Bronchial epithelial cell (primary cell): Measurements from ENCODE around the gene TIGD1. TPM values are rescaled to one million over a fixed set of nuclear protein-coding genes. Genes with fewer than 3 reads are reported as not detected.

Experiments used
- DNase-seq: peaks from one replicate; pipeline ENCODE4 v3.0.0-alpha.2; 2010; ENCODE audit warnings: low read depth
- FAIRE-seq: peaks from 2 replicates; lab custom pipeline; 2011; peaks lifted over from hg19 to GRCh38; lab: Jason Lieb, UNC
- H3K27me3 ChIP-seq: 2 replicates; pipeline ENCODE4 v1.5.1; 2011; ENCODE audit warnings: low read length; ENCODE audit not compliant: control insufficient read depth, insufficient read depth
- H3K36me3 ChIP-seq: 2 replicates; pipeline ENCODE4 v1.5.1; 2011; ENCODE audit warnings: low read length; ENCODE audit not compliant: control insufficient read depth, insufficient read depth
- H3K4me3 ChIP-seq: 2 replicates; pipeline ENCODE4 v1.5.1; 2011; ENCODE audit warnings: mild to moderate bottlenecking, low read depth, low read length, control low read depth
- total RNA-seq: library from RNA; depleted of rRNA; stranded (reverse); fragments of >200 nt; gene quantifications from 2 replicates; pipeline ENCODE4 v1.2.1, GENCODE V29; 2014
- TF ChIP-seq, protein P1 (sequence below): IDR thresholded peaks from 2 replicates; pipeline ENCODE4 v1.5.1; 2011; ENCODE audit warnings: mild to moderate bottlenecking, moderate library complexity, low read length, control low read depth, inconsistent platforms; ENCODE audit not compliant: insufficient read depth, severe bottlenecking

The TIGD1 gene
- total RNA-seq, 1 donor from 2014 or later, result 1.1 TPM

DNA sequence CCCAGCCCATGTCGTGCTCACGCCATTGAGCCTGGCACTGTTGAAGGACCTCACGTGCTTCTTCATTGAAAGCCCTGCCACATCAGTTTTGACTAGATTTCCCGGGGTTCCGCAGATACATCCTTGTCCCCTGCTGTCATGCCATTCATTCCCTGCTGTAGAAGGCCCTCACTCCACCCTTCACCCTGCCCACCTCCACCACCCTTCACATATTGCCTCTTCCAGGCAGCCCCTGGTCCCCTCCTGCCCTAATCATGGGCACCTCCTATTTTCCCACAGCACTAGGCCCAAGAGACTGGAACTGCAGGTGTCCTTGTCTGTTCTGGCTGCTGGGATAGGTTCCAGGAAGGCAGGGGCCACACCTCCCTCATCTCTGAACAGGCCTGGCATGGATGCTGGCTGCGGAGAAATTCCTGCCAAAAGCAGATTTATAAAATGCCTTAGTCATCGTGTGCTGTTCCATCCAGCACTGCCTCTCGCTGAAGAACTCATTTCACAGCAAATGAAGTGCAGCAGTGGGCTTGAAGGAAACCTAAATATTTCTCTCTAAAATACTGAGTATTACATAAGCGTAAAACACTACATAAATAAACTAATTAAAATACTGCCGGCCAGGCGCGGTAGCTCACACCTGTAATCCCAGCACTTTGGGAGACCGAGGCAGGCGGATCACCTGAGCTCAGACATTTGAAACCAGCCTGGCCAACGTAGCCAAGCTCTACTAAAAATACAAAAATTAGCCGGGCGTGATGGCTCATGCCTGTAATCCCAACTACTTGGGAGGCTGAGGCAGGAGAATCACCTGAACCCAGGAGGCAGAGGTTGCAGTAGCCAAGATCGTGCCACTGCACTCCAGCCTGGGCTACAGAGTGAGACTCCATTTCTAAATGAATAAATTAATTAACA is 38.6 kb upstream of the TIGD1 start:
- peak; percentile 89 for FAIRE-seq
- peak; percentile 80 for DNase-seq

DNA sequence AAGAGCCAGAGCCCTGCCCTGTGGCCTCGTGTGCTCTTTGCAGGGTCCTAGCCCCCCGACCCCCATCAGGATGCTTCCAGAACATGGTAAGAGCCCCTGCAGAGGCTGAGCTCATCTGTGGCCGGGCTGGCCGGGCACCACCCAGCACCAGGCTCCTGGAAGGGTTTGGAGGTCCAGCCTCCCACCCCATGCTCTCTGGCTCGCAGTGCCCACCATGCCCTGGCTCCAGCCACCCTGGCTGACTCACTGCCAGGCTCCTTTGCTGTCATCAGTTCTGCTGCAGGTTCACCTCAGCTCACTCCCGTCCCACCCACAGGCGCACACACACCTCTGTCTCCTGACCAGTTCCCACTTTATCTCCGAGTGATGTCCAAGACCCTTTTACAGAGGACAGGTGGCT is 37.7 kb upstream of the TIGD1 start:
- DNase-seq (no peak), FAIRE-seq (no peak)
- H3K4me3 ChIP-seq, result no peak overlapping the region
- no peaks in the 10 kb centered on the region for H3K27me3 ChIP-seq
- TF ChIP-seq, protein P1, sequence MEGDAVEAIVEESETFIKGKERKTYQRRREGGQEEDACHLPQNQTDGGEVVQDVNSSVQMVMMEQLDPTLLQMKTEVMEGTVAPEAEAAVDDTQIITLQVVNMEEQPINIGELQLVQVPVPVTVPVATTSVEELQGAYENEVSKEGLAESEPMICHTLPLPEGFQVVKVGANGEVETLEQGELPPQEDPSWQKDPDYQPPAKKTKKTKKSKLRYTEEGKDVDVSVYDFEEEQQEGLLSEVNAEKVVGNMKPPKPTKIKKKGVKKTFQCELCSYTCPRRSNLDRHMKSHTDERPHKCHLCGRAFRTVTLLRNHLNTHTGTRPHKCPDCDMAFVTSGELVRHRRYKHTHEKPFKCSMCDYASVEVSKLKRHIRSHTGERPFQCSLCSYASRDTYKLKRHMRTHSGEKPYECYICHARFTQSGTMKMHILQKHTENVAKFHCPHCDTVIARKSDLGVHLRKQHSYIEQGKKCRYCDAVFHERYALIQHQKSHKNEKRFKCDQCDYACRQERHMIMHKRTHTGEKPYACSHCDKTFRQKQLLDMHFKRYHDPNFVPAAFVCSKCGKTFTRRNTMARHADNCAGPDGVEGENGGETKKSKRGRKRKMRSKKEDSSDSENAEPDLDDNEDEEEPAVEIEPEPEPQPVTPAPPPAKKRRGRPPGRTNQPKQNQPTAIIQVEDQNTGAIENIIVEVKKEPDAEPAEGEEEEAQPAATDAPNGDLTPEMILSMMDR, result no peak
- H3K36me3 ChIP-seq, result no peaks in the 10 kb centered on the region

More for the DNA sequence above, 38.6 kb upstream of the TIGD1 start:
- H3K4me3 ChIP-seq, result no peak overlapping the region
- H3K36me3 ChIP-seq, result no peaks in the 10 kb centered on the region
- TF ChIP-seq, protein P1, result no peak
- no peaks in the 10 kb centered on the region for H3K27me3 ChIP-seq

DNA sequence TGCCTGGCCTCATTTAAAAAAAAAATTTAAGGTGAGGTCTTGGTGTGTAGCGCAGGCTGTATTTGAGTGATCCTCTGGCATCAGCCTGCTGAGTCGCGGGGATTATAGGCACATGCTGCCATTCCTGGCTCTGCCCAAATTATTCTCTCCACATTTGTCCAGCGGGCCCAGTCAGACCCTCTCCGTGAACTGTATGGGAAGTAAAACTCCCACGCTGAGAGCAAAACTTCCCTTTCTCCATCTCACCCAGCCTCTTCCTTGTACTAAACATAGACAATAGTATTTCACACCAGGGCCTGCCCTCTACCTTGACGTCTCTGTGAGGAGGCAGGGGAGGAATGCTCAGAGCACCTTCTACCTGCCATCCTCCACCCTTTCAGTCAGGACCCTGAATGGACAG is 37.2 kb upstream of the TIGD1 start:
- TF ChIP-seq, protein P1, result no peak
- Histone ChIP-seq H3K36me3 (no peaks in the 10 kb centered on the region), H3K27me3 (no peaks in the 10 kb centered on the region), H3K4me3 (no peak overlapping the region)
- FAIRE-seq (no peak), DNase-seq (no peak)

DNA sequence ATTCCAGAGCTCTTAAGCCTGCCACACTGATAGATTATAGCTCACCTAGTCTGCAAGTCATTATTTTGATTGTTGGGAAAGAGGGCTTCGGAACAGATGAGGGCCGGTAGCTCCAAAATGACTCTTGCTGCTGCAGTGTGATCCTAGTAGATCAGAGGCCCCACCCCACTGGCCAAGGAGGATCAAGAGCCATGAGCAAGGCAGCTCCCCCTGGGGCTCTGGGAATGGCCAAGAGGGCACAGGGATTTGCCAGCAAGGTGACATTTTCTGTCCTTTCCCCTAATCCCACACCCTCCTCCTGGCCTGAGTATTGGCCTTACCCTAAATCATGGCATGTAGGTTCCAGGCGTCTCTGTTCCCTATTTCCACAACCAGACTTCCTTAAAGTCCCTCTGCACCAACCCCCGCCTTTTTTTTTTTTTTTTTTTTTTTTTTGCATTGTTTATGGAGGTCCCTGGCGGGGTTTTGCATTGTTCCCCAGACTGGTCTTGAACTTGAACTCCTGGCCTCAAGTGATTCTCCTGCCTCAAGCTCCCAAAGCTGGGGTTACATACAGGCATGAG is 36.7 kb upstream of the TIGD1 start:
- TF ChIP-seq, protein P1, result no peak
- no peak for DNase-seq
- FAIRE-seq, result no peak
- Histone ChIP-seq H3K4me3 (no peak overlapping the region), H3K36me3 (no peaks in the 10 kb centered on the region), H3K27me3 (no peaks in the 10 kb centered on the region)

DNA sequence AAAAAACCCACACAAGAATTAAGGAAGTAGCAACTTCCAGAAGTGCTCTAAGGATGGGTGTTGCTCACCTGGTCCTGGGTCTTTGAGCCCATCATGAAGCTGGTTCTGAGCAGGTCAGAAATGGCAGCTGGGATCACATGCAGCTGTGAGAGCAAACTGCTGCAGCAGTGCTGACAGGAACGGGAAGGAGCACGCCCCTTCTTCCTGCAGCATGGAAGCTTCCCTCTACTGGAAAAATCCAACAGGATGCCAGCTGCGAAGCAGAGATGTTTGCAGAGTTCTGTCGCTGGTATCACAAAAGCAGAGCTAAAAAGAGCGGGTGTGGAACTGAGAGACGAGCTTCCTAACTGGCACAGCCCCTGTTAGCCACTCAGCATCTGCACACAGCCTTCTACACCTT is 33.9 kb upstream of the TIGD1 start:
- no peak for FAIRE-seq
- no peak for DNase-seq
- Histone ChIP-seq H3K27me3 (no peaks in the 10 kb centered on the region), H3K36me3 (no peaks in the 10 kb centered on the region), H3K4me3 (no peak overlapping the region)
- TF ChIP-seq, protein P1, result no peak
